GM12878 (cell line): ENCODE data around the gene N4BP3. TPM values are rescaled to one million over a fixed set of nuclear protein-coding genes. Genes with fewer than 3 reads are reported as not detected.

Experiments
- ATAC-seq: fragments of 200-7000 bp; cut with Tn5 transposase; 3 replicates; pipeline ENCODE4 v1.9.1; 2020; ENCODE audit warnings: mild to moderate bottlenecking, moderate library complexity
- BruUV-seq: library from RNA; stranded (reverse); fragments of 400-500 nt; replicated peaks from 2 replicates; lab custom pipeline; 2021; lab: Mats Ljungman, UMichigan
- CTCF ChIA-PET: fragments of 300-600 bp; sonication (Branson Sonifier 250); formaldehyde crosslinking; extraction: SDS; loops from one replicate; lab custom pipeline; 2021; ENCODE audit warnings: inconsistent platforms; lab: Yijun Ruan, JAX
- POLR2A ChIA-PET: fragments of 350-600 bp; formaldehyde crosslinking; extraction: SDS; loops from one replicate; lab custom pipeline; 2021; ENCODE audit warnings: inconsistent platforms; lab: Charles Lee
- RAD21 ChIA-PET: fragments of 300-600 bp; sonication (Branson Sonifier 250); formaldehyde crosslinking; loops from one replicate; lab custom pipeline; 2023; ENCODE audit warnings: antibody characterized with exemption; ENCODE audit not compliant: unreplicated experiment; lab: Charles Lee
- SMC1A ChIA-PET: fragments of 300-600 bp; sonication (Branson Sonifier 250); formaldehyde crosslinking; loops from one replicate; lab custom pipeline; 2023; ENCODE audit not compliant: unreplicated experiment, uncharacterized antibody; lab: Charles Lee
- DNase-seq: peaks from one replicate; pipeline ENCODE4 v3.0.0-alpha.2; 2011; ENCODE audit warnings: low read depth, low spot score
- FAIRE-seq: peaks from 3 replicates; lab custom pipeline; 2011; peaks lifted over from hg19 to GRCh38; lab: Jason Lieb, UNC
- H2AFZ ChIP-seq: 2 replicates; pipeline ENCODE4 v1.6.0; 2011; ENCODE audit warnings: low read depth, low read length, control low read depth; ENCODE audit not compliant: control insufficient read depth
- H3K27ac ChIP-seq: 2 replicates; pipeline ENCODE4 v1.5.1; 2011; ENCODE audit warnings: control low read depth; ENCODE audit not compliant: control insufficient read depth, insufficient read depth
- H3K27me3 ChIP-seq, 2 experiments: replicated peaks in 1 of 2; 2 replicates each; pipeline versions ENCODE4 v1.6.0 to v1.6.1; 2011; ENCODE audit warnings: low read length in 1 of 2; ENCODE audit not compliant: control insufficient read depth in 2 of 2, insufficient read depth in 2 of 2
- H3K36me3 ChIP-seq, 2 experiments: 2 replicates each; pipeline ENCODE4 v1.5.1; 2011; ENCODE audit warnings: low read length in 1 of 2; ENCODE audit not compliant: control insufficient read depth in 2 of 2, insufficient read depth in 2 of 2
- H3K4me1 ChIP-seq: 2 replicates; pipeline ENCODE4 v1.6.1; 2011; ENCODE audit warnings: mild to moderate bottlenecking, low read length, moderate library complexity, mixed read lengths; ENCODE audit not compliant: control insufficient read depth, insufficient read depth
- H3K4me2 ChIP-seq: 2 replicates; pipeline ENCODE4 v1.6.0; 2011; ENCODE audit warnings: control low read depth; ENCODE audit not compliant: control insufficient read depth, insufficient read depth
- H3K4me3 ChIP-seq: fragments of 200-600 bp; sonication (generic); 2 replicates; pipeline ENCODE4 v1.5.1; 2016
- H3K79me2 ChIP-seq: 2 replicates; pipeline ENCODE4 v1.6.0; 2011; ENCODE audit warnings: low read length; ENCODE audit not compliant: control insufficient read depth, insufficient read depth
- H3K9ac ChIP-seq: 2 replicates; pipeline ENCODE4 v1.8.0; 2011; ENCODE audit warnings: low read length, control low read depth, mixed read lengths; ENCODE audit not compliant: control insufficient read depth, insufficient read depth
- H3K9me3 ChIP-seq: replicated peaks from 3 replicates; pipeline ENCODE4 v1.5.1; 2011; ENCODE audit warnings: mild to moderate bottlenecking, low read length; ENCODE audit not compliant: control insufficient read depth, insufficient read depth
- H4K20me1 ChIP-seq: 2 replicates; pipeline ENCODE4 v1.6.0; 2011; ENCODE audit not compliant: control insufficient read depth, insufficient read depth
- BHLHE40 ChIP-seq, 2 experiments: fragments of 450-650 bp in 1 of 2; IDR thresholded peaks; 2 replicates each; pipeline ENCODE4 v1.6.1; 2011 to 2017; ENCODE audit warnings: low read depth in 2 of 2, borderline replicate concordance in 1 of 2, improper control_type of control experiment in 1 of 2, low read length in 1 of 2, mild to moderate bottlenecking in 1 of 2
- GATAD2B ChIP-seq: fragments of 450-650 bp; conservative IDR thresholded peaks from 2 replicates; pipeline ENCODE4 v1.6.1; 2017; ENCODE audit warnings: low read depth, mild to moderate bottlenecking, moderate library complexity
- POLR2A ChIP-seq: IDR thresholded peaks from 2 replicates; pipeline ENCODE4 v1.6.1; 2011; ENCODE audit warnings: low read depth, mild to moderate bottlenecking, low read length
- RAD21 ChIP-seq: IDR thresholded peaks from 2 replicates; pipeline ENCODE4 v1.6.1; 2011; ENCODE audit warnings: mild to moderate bottlenecking, low read depth, low read length, moderate library complexity; ENCODE audit not compliant: insufficient read depth
- RAD51 ChIP-seq: fragments of 450-650 bp; IDR thresholded peaks from 2 replicates; pipeline ENCODE4 v1.6.1; 2016; ENCODE audit warnings: moderate library complexity, mild to moderate bottlenecking, inconsistent platforms
- WGBS: methylation state at CpG from one replicate; pipeline ENCODE4 v1.1.6; 2016; ENCODE audit warnings: low lambda C conversion rate; ENCODE audit not compliant: insufficient replicate concordance, insufficient coverage; ENCODE audit errors: missing lambda C conversion rate; 5-methylcytosine and 5-hydroxymethylcytosine counted together
- in situ Hi-C: fragments of 300-500 bp; cut with MboI; formaldehyde crosslinking; loops from 9 replicates; pipeline ENCODE4 v1.14.3; 2018; ENCODE audit warnings: mixed read lengths
- intact Hi-C: fragments of 100-400 bp; cut with micrococcal nuclease; formaldehyde crosslinking; loops from one replicate; pipeline ENCODE4 v1.14.2; 2022; ENCODE audit not compliant: unreplicated experiment
- polyA plus RNA-seq, 11 experiments: library from polyadenylated mRNA; depleted of rRNA in 4 of 11; unstranded in 6 of 11; stranded (reverse) in 5 of 11; fragments of >200 nt; fragmentation: Nextera tagmentation in 4 of 11; fragmentation: Illumina TruSeq in 1 of 11; extraction: Ambion mirVana in 4 of 11; extraction: Trizol in 1 of 11; gene quantifications; 1 replicate in 1 of 11; 2 replicates in 10 of 11; pipeline versions ENCODE4 v1.2.1 to v1.2.3, GENCODE V29; 2011 to 2016; ENCODE audit warnings: inconsistent platforms in 2 of 11, missing spikeins in 2 of 11, low read depth in 1 of 11
- total RNA-seq, 4 experiments: library from RNA; depleted of rRNA in 3 of 4; stranded (reverse); fragments of >200 nt in 3 of 4; fragmentation: Illumina TruSeq in 1 of 4; extraction: Trizol in 1 of 4; gene quantifications; 2 replicates each; pipeline versions ENCODE4 v1.2.1 to v1.2.3, GENCODE V29; 2013 to 2021
- TF ChIP-seq, protein P1 (sequence below): fragments of 450-650 bp; conservative IDR thresholded peaks from 2 replicates; pipeline ENCODE4 v1.6.1; 2017; ENCODE audit warnings: mild to moderate bottlenecking, moderate library complexity

The N4BP3 gene
- total and polyA plus RNA-seq, 10 of the 15 experiments (the other 5 are each of a cell fraction or from before 2014, with no cell fraction given): 0.06 to 13.0 (median 4.3) TPM

DNA sequence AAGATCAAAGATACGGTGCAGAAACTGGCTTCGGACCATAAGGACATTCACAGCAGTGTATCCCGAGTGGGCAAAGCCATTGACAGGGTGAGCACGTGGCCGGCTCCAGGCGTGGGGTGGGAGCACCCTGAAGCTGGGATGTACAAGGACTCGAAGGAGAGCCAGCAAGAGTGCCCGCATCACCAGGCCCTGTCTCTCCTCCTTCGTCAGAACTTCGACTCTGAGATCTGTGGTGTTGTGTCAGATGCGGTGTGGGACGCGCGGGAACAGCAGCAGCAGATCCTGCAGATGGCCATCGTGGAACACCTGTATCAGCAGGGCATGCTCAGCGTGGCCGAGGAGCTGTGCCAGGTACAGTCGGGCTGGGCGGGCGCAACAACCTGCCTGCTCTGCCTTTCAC is 29.3 kb downstream of the N4BP3 start:
- in situ Hi-C loops: no loop called here
- WGBS: 94% methylated on average over 19 of the region's 20 CpGs
- no peak overlapping the region for H2AFZ ChIP-seq
- no peak for ATAC-seq
- H3K79me2 ChIP-seq: no peaks in the 10 kb centered on the region
- RAD21 ChIA-PET: no interaction called here
- FAIRE-seq: no peak
- intact Hi-C loops: no loop called here
- H3K36me3 ChIP-seq: peaks cover 25 to 32% of the 10 kb centered on the region in 2 experiments
- BruUV-seq: no TSS peak
- no peak for DNase-seq
- SMC1A ChIA-PET: interaction anchor here (0.7 kb wide), 1 partner anchor 65 kb away, joined by 3 read pairs; no protein-coding TSS in a partner anchor
- no peaks in the 10 kb centered on the region for H3K27me3 ChIP-seq
- H3K4me3 ChIP-seq: no peak overlapping the region
- no peaks in the 10 kb centered on the region for H3K9me3 ChIP-seq
- CTCF ChIA-PET: interaction anchor here (0.6 to 13.8 kb wide), 6 partner anchors 11 to 1600 kb away, joined by 3 to 183 read pairs (median 4); partner anchors contain the start of gene NHP2
- no peak overlapping the region for H3K4me2 ChIP-seq
- peaks cover 11% of the 10 kb centered on the region for H3K4me1 ChIP-seq
- POLR2A ChIA-PET: interaction anchor here (1.6 kb wide), 1 partner anchor 26 kb away, joined by 4 read pairs; no protein-coding TSS in a partner anchor
- no peak for TF ChIP-seq RAD21
- TF ChIP-seq POLR2A: peak; percentile 47
- TF ChIP-seq, all 136 proteins: peak for 1
- Histone ChIP-seq H3K27ac (no peak overlapping the region), H3K9ac (no peak overlapping the region), H4K20me1 (no peaks in the 10 kb centered on the region)

DNA sequence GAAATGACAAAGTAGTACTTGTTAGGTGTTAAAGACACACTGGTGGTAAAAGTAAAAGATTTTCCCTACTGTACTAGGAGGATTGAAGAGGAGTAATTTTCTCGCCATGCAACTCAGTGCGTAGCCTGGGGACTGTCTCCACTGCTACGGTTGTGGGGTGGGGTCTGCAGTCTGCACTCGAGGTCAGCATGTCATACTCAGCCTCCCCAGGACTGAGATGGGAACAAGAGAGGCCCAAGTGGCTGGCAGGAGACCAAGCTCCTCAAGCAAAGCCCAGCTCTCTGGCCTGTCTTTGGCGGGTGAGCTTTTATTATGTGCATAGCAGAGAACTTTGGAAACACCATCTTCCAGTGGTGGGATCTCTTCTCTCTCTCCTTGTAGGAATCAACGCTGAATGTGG is 29.9 kb downstream of the N4BP3 start:
- no peak overlapping the region for H3K9ac ChIP-seq
- 97% methylated on average over 6 of the region's 6 CpGs for WGBS
- H3K27ac ChIP-seq: no peak overlapping the region
- TF ChIP-seq, protein P1, sequence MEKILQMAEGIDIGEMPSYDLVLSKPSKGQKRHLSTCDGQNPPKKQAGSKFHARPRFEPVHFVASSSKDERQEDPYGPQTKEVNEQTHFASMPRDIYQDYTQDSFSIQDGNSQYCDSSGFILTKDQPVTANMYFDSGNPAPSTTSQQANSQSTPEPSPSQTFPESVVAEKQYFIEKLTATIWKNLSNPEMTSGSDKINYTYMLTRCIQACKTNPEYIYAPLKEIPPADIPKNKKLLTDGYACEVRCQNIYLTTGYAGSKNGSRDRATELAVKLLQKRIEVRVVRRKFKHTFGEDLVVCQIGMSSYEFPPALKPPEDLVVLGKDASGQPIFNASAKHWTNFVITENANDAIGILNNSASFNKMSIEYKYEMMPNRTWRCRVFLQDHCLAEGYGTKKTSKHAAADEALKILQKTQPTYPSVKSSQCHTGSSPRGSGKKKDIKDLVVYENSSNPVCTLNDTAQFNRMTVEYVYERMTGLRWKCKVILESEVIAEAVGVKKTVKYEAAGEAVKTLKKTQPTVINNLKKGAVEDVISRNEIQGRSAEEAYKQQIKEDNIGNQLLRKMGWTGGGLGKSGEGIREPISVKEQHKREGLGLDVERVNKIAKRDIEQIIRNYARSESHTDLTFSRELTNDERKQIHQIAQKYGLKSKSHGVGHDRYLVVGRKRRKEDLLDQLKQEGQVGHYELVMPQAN: no peak
- no peak for TF ChIP-seq GATAD2B
- TF ChIP-seq RAD51: no peak
- no peak for TF ChIP-seq BHLHE40 (IDR thresholded peaks at IDR 0.05; ENCODE audit: borderline replicate concordance in 1 of 2, low read depth in 2 of 2, low read length in 1 of 2)
- H3K79me2 ChIP-seq: no peaks in the 10 kb centered on the region
- ChIA-PET RAD21 (no interaction called here), CTCF (interaction anchor here (0.8 to 13.8 kb wide), 4 partner anchors 11 to 67 kb away, joined by 4 to 183 read pairs (median 6); partner anchors contain the start of gene NHP2), POLR2A (interaction anchor here (1.6 kb wide), 1 partner anchor 27 kb away, joined by 4 read pairs; no protein-coding TSS in a partner anchor), SMC1A (interaction anchor here (2.2 to 4.2 kb wide), 2 partner anchors 23 to 67 kb away, joined by 10 to 45 read pairs; no protein-coding TSS in a partner anchor)
- no peak overlapping the region for H3K4me3 ChIP-seq
- no peaks in the 10 kb centered on the region for H3K9me3 ChIP-seq
- in situ Hi-C loops (no loop called here), intact Hi-C loops (no loop called here)
- BruUV-seq: no TSS peak
- no peaks in the 10 kb centered on the region for H4K20me1 ChIP-seq
- DNase-seq (no peak), ATAC-seq (no peak), FAIRE-seq (no peak)
- peaks cover 11% of the 10 kb centered on the region for H3K4me1 ChIP-seq
- H3K27me3 ChIP-seq: no peaks in the 10 kb centered on the region
- peaks cover 31 to 39% of the 10 kb centered on the region in 2 experiments for H3K36me3 ChIP-seq
- H3K4me2 ChIP-seq: no peak overlapping the region
- H2AFZ ChIP-seq: no peak overlapping the region
